Measurements from ENCODE around the gene PALS1. TPM values are rescaled to one million over a fixed set of nuclear protein-coding genes. Genes with fewer than 3 reads are reported as not detected.
"Not testable (repeated sequence)": the region's sequence is repeated elsewhere in the genome, so short reads cannot be mapped to it uniquely, and the experiment has no call there.

Gene PALS1
- total and polyA plus RNA-seq, 12 donors, result 2.2 to 23.0 (median 15.0) TPM

- H3K27me3 ChIP-seq, result no peaks in the 10 kb centered on the region
- H3K9me3 ChIP-seq (replicated peaks in 1 of 3), result no peaks in the 10 kb centered on the region
- no peak overlapping the region for H3K4me3 ChIP-seq
- no peak for TF ChIP-seq POLR2A (IDR thresholded peaks at IDR 0.05)
- TF ChIP-seq, protein P1, sequence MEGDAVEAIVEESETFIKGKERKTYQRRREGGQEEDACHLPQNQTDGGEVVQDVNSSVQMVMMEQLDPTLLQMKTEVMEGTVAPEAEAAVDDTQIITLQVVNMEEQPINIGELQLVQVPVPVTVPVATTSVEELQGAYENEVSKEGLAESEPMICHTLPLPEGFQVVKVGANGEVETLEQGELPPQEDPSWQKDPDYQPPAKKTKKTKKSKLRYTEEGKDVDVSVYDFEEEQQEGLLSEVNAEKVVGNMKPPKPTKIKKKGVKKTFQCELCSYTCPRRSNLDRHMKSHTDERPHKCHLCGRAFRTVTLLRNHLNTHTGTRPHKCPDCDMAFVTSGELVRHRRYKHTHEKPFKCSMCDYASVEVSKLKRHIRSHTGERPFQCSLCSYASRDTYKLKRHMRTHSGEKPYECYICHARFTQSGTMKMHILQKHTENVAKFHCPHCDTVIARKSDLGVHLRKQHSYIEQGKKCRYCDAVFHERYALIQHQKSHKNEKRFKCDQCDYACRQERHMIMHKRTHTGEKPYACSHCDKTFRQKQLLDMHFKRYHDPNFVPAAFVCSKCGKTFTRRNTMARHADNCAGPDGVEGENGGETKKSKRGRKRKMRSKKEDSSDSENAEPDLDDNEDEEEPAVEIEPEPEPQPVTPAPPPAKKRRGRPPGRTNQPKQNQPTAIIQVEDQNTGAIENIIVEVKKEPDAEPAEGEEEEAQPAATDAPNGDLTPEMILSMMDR (IDR thresholded peaks at IDR 0.05), result no peak
- WGBS, 4 donors, result 62 to 77% (median 69%) methylated on average over 3 of the region's 3 CpGs
- DNase-seq, result no peak
- H3K4me1 ChIP-seq (replicated peaks in 1 of 2), result peaks cover 10 to 42% of the 10 kb centered on the region in 2 donors
- no peaks in the 10 kb centered on the region for H3K36me3 ChIP-seq (replicated peaks in 1 of 2)
- H3K27ac ChIP-seq, result peak overlapping the region in 2 of 5 donors; percentile 10 to 62
- intact Hi-C loops (cut with DNase I), result no loop called here
Observed at GRCh38 chr14:67270145-67270753, 29.0 kb downstream of the PALS1 start.

GRCh38 chr14:67270933-67271332 lies 29.7 kb downstream of the PALS1 start:
- no peak overlapping the region for H3K27ac ChIP-seq
- no peak for DNase-seq
- 94 to 100% (median 97%) methylated on average over 3 of the region's 3 CpGs for WGBS, 4 donors
- no peak for TF ChIP-seq POLR2A (IDR thresholded peaks at IDR 0.05)
- TF ChIP-seq, protein P1 (IDR thresholded peaks at IDR 0.05), result no peak
- no peaks in the 10 kb centered on the region for H3K36me3 ChIP-seq (replicated peaks in 1 of 2)
- intact Hi-C loops (cut with DNase I), result no loop called here
- no peak overlapping the region for H3K4me3 ChIP-seq
- no peaks in the 10 kb centered on the region for H3K27me3 ChIP-seq
- no peaks in the 10 kb centered on the region for H3K9me3 ChIP-seq (replicated peaks in 1 of 3)
- peaks cover 10 to 44% of the 10 kb centered on the region in 2 donors for H3K4me1 ChIP-seq (replicated peaks in 1 of 2)

DNA sequence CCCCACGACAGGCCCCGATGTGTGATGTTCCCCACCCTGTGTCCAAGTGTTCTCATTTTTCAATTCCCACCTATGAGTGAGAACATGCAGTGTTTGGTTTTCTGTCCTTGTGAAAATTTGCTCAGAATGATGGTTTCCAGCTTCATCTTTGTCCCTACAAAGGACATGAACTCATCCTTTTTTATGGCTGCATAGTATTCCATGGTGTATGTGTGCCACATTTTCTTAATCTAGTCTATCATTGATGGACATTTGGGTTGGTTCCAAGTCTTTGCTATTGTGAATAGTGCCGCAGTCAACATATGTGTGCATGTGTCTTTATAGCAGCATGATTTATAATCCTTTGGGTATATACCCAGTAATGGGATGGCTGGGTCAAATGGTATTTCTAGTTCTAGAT lies 32.0 kb downstream of the PALS1 start:
- intact Hi-C loops (cut with DNase I); H3K4me3 ChIP-seq; H3K9me3 ChIP-seq (replicated peaks in 1 of 3); H3K27ac ChIP-seq; H3K36me3 ChIP-seq (replicated peaks in 1 of 2); DNase-seq; H3K27me3 ChIP-seq: not testable (repeated sequence)
- H3K4me1 ChIP-seq (replicated peaks in 1 of 2), result peaks cover 10 to 44% of the 10 kb centered on the region in 2 donors
- WGBS, 4 donors, result 93 to 98% (median 95%) methylated on average over 3 of the region's 3 CpGs

- Histone ChIP-seq H3K27ac (no peak overlapping the region), H3K27me3 (no peaks in the 10 kb centered on the region), H3K4me3 (no peak overlapping the region), H3K4me1 (replicated peaks in 1 of 2) (peaks cover 0 to 21% of the 10 kb centered on the region in 2 donors), H3K9me3 (replicated peaks in 1 of 3) (no peaks in the 10 kb centered on the region), H3K36me3 (replicated peaks in 1 of 2) (no peaks in the 10 kb centered on the region)
- intact Hi-C loops (cut with DNase I), result no loop called here
- DNase-seq, result no peak
- TF ChIP-seq POLR2A (IDR thresholded peaks at IDR 0.05), result no peak
- TF ChIP-seq, protein P1 (IDR thresholded peaks at IDR 0.05), result no peak
Observed at GRCh38 chr14:67276131-67276530, 34.9 kb downstream of the PALS1 start.

- no peaks in the 10 kb centered on the region for H3K36me3 ChIP-seq (replicated peaks in 1 of 2)
- 93 to 99% (median 97%) methylated on average over 2 of the region's 2 CpGs for WGBS, 4 donors
- intact Hi-C loops (cut with DNase I), result loop anchor here in 1 of 2 donors (10.0 kb wide), 1 partner anchor 116 kb away; no protein-coding TSS in a partner anchor
- DNase-seq, result no peak
- no peak overlapping the region for H3K27ac ChIP-seq
- no peak overlapping the region for H3K4me3 ChIP-seq
- TF ChIP-seq POLR2A (IDR thresholded peaks at IDR 0.05), result no peak
- TF ChIP-seq, protein P1 (IDR thresholded peaks at IDR 0.05), result no peak
- peaks cover 0 to 33% of the 10 kb centered on the region in 2 donors for H3K4me1 ChIP-seq (replicated peaks in 1 of 2)
- H3K27me3 ChIP-seq, result no peaks in the 10 kb centered on the region
- no peaks in the 10 kb centered on the region for H3K9me3 ChIP-seq (replicated peaks in 1 of 3)
Observed at GRCh38 chr14:67280506-67280905, 39.3 kb downstream of the PALS1 start.
